ENCODE results near the gene MAGEH1.
"Not testable (repeated sequence)": the region's sequence is repeated elsewhere in the genome, so short reads cannot be mapped to it uniquely, and the experiment has no call there.

The MAGEH1 gene, protein sequence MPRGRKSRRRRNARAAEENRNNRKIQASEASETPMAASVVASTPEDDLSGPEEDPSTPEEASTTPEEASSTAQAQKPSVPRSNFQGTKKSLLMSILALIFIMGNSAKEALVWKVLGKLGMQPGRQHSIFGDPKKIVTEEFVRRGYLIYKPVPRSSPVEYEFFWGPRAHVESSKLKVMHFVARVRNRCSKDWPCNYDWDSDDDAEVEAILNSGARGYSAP

DNA sequence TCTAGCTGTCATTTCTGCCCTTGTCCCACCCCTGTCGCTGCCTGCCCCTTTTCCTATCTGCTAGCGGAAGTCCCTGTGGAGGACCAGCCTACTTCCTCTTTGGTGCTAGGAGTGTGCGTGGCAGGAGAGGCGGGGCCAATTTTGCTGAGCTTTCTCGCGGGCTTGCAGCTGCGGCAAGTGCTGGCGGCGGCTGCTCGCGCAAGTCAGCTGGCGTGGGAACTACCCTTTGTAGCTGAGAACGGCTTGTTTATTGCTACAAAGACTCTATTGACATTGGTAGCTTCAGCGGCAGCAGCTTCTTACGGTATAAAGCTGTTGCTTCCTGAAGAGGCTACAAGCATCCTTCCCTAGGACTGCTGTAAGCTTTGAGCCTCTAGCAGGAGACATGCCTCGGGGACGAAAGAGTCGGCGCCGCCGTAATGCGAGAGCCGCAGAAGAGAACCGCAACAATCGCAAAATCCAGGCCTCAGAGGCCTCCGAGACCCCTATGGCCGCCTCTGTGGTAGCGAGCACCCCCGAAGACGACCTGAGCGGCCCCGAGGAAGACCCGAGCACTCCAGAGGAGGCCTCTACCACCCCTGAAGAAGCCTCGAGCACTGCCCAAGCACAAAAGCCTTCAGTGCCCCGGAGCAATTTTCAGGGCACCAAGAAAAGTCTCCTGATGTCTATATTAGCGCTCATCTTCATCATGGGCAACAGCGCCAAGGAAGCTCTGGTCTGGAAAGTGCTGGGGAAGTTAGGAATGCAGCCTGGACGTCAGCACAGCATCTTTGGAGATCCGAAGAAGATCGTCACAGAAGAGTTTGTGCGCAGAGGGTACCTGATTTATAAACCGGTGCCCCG, at the start of gene MAGEH1:
TSS of gene MAGEH1 (plus strand) at position 138 of the 843 bp plus-strand sequence. CDS start at position 386, 248 bp downstream.
- Mint-ChIP-seq H3K9me3 (peaks cover 4% of the 10 kb centered on the region), H3K27ac (peak within 1 kb of the TSS; percentile 86), H3K36me3 (ENCODE audit: low read depth) (no peaks in the 10 kb centered on the region)

DNA sequence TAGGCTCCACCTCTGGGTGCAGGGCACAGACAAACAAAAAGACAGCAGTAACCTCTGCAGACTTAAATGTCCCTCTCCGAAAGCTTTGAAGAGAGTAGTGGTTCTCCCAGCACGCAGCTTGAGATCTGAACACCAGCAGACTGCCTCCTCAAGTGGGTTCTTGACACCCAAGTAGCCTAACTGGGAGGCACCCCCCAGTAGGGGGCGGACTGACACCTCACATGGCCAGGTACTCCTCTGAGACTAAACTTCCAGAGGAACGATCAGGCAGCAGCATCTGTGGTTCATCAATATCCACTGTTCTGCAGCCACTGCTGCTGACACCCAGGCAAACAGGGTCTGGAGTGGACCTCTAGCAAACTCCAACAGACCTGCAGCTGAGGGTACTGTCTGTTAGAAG, 24.8 kb upstream of the MAGEH1 start:
- H3K4me1 Mint-ChIP-seq (ENCODE audit: low read depth); H3K27ac Mint-ChIP-seq; H3K27me3 Mint-ChIP-seq (ENCODE audit: low read depth); H3K4me3 Mint-ChIP-seq; H3K9me3 Mint-ChIP-seq; H3K36me3 Mint-ChIP-seq (ENCODE audit: low read depth): not testable (repeated sequence)
- peak; percentile 3 for DNase-seq (ENCODE audit: low spot score)

More for the DNA sequence above, at the start of gene MAGEH1:
- peaks cover 3% of the 10 kb centered on the region for H3K27me3 Mint-ChIP-seq (ENCODE audit: low read depth)
- DNase-seq (ENCODE audit: low spot score): peak; percentile 73
- peaks cover 15% of the 10 kb centered on the region for H3K4me1 Mint-ChIP-seq (ENCODE audit: low read depth)
- peak within 1 kb of the TSS; percentile 93 for H3K4me3 Mint-ChIP-seq

DNA sequence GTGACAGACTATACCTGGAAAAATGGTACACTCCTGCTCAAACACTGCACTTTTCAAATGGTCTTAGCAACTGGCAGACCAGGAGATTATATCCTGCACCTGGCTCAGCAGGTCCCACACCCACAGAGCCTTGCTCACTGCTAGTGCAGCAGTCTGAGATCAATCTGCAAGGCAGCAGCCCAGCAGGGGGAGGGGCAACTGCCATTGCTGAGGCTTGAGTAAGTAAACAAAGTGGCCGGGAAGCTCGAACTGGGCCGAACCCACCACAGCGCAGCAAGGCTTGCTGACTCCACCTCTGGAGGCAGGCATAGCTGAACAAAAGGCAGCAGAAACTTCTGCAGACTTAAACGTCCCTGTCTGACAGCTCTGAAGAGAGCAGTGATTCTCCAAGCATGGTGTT, 8.5 kb upstream of the MAGEH1 start:
- H3K36me3 Mint-ChIP-seq (ENCODE audit: low read depth); H3K4me1 Mint-ChIP-seq (ENCODE audit: low read depth); H3K4me3 Mint-ChIP-seq; H3K9me3 Mint-ChIP-seq; DNase-seq (ENCODE audit: low spot score); H3K27ac Mint-ChIP-seq: not testable (repeated sequence)
- peaks cover 11% of the 10 kb centered on the region for H3K27me3 Mint-ChIP-seq (ENCODE audit: low read depth)

DNA sequence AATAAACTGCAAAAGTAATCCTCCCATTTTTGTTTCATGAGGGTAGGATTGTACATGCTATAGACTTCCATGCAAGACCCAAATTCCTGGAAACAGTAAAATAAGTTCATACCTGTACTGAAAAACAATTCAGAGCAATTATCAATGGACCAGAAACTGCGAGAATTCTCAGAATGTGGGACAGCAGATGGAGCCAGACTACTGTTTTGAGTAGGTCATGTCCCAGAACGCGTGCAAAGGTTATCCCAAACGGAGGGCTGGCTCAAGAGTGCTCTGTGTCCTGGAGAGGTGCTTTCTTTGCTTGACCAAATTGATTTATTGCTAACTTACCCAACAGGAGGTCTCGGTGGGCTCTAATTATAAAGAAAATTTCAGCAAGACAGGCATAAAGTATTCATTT, 1.7 kb upstream of the MAGEH1 start:
- no peak overlapping the region for H3K4me3 Mint-ChIP-seq
- peaks cover 15% of the 10 kb centered on the region for H3K4me1 Mint-ChIP-seq (ENCODE audit: low read depth)
- H3K27ac Mint-ChIP-seq: no peak overlapping the region
- H3K27me3 Mint-ChIP-seq (ENCODE audit: low read depth): peaks cover 9% of the 10 kb centered on the region
- H3K36me3 Mint-ChIP-seq (ENCODE audit: low read depth): no peaks in the 10 kb centered on the region
- no peak for DNase-seq (ENCODE audit: low spot score)
- peaks cover 4% of the 10 kb centered on the region for H3K9me3 Mint-ChIP-seq

- Mint-ChIP-seq H3K4me3 (peak overlapping the region; percentile 93), H3K27ac (no peak overlapping the region), H3K4me1 (ENCODE audit: low read depth) (peaks cover 15% of the 10 kb centered on the region), H3K27me3 (ENCODE audit: low read depth) (peaks cover 5% of the 10 kb centered on the region), H3K9me3 (peaks cover 4% of the 10 kb centered on the region), H3K36me3 (ENCODE audit: low read depth) (no peaks in the 10 kb centered on the region)
- no peak for DNase-seq (ENCODE audit: low spot score)
Observed at GRCh38 chrX:55451141-55451540, 786 bp upstream of the MAGEH1 start.

- Mint-ChIP-seq H3K4me3 (peak overlapping the region; percentile 93), H3K36me3 (ENCODE audit: low read depth) (no peaks in the 10 kb centered on the region), H3K9me3 (peaks cover 4% of the 10 kb centered on the region), H3K27ac (peak overlapping the region; percentile 86), H3K27me3 (ENCODE audit: low read depth) (peaks cover 3% of the 10 kb centered on the region), H3K4me1 (ENCODE audit: low read depth) (peaks cover 15% of the 10 kb centered on the region)
- no peak for DNase-seq (ENCODE audit: low spot score)
Observed at GRCh38 chrX:55451626-55451989, 319 bp upstream of the MAGEH1 start.

- DNase-seq (ENCODE audit: low spot score): no peak
- H3K4me1 Mint-ChIP-seq (ENCODE audit: low read depth): peaks cover 15% of the 10 kb centered on the region
- H3K27ac Mint-ChIP-seq: peak overlapping the region; percentile 86
- peak overlapping the region; percentile 93 for H3K4me3 Mint-ChIP-seq
- no peaks in the 10 kb centered on the region for H3K36me3 Mint-ChIP-seq (ENCODE audit: low read depth)
- peaks cover 4% of the 10 kb centered on the region for H3K9me3 Mint-ChIP-seq
- H3K27me3 Mint-ChIP-seq (ENCODE audit: low read depth): peaks cover 3% of the 10 kb centered on the region
Observed at GRCh38 chrX:55452833-55453124, 852 bp downstream of the MAGEH1 start.

DNA sequence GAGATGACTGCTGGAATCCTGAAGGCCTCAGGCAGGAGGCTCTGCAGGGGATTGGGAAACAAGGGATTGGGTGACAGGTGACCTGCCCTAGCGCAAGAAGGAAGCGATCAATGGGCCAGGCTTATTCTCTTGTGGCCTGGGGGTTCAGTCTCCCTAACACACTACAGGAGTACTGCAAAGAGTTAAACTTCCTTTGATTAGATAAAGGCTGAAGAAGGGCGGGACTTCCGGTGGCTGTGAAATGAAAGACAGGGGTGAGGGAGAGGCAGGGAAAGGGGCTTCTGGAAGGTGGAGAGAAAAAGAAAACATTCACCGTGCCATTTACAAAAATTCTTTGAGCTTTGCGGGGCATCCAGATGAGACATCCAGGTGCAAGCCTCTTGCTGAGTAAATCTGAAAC, 3.8 kb downstream of the MAGEH1 start:
- H3K27me3 Mint-ChIP-seq (ENCODE audit: low read depth); DNase-seq (ENCODE audit: low spot score); H3K27ac Mint-ChIP-seq; H3K4me1 Mint-ChIP-seq (ENCODE audit: low read depth); H3K4me3 Mint-ChIP-seq; H3K9me3 Mint-ChIP-seq; H3K36me3 Mint-ChIP-seq (ENCODE audit: low read depth): not testable (repeated sequence)

DNA sequence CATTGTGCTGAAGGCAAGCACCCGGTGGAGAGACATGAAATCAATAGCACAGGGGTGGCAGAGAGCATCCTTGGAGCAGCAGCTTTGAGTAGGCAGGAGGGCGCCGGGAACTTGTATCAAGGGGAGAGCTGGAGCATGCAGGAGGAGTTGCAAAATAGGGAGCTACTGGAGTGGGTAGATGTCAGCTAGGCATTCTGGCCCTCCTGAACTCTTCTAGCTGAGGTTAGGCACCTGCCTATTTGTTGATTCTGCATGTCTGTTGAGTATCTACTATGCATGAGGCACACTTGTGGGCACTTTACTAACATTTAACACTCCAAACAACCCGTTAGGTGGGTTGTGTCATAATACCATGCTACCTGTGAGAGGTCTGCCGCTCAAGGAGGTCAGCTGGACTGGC, 7.5 kb downstream of the MAGEH1 start:
- H3K4me1 Mint-ChIP-seq (ENCODE audit: low read depth); H3K4me3 Mint-ChIP-seq; H3K36me3 Mint-ChIP-seq (ENCODE audit: low read depth); DNase-seq (ENCODE audit: low spot score); H3K9me3 Mint-ChIP-seq; H3K27me3 Mint-ChIP-seq (ENCODE audit: low read depth); H3K27ac Mint-ChIP-seq: not testable (repeated sequence)

- H3K9me3 Mint-ChIP-seq; H3K4me3 Mint-ChIP-seq; H3K36me3 Mint-ChIP-seq (ENCODE audit: low read depth); H3K4me1 Mint-ChIP-seq (ENCODE audit: low read depth); DNase-seq (ENCODE audit: low spot score); H3K27ac Mint-ChIP-seq; H3K27me3 Mint-ChIP-seq (ENCODE audit: low read depth): not testable (repeated sequence)
Observed at GRCh38 chrX:55459926-55460325, 8.0 kb downstream of the MAGEH1 start.

GRCh38 chrX:55464050-55464449, 12.1 kb downstream of the MAGEH1 start:
- H3K36me3 Mint-ChIP-seq (ENCODE audit: low read depth); H3K9me3 Mint-ChIP-seq; H3K27me3 Mint-ChIP-seq (ENCODE audit: low read depth); DNase-seq (ENCODE audit: low spot score); H3K4me3 Mint-ChIP-seq; H3K4me1 Mint-ChIP-seq (ENCODE audit: low read depth); H3K27ac Mint-ChIP-seq: not testable (repeated sequence)

GRCh38 chrX:55465108-55465507, 13.2 kb downstream of the MAGEH1 start:
- H3K4me3 Mint-ChIP-seq; H3K27ac Mint-ChIP-seq; H3K4me1 Mint-ChIP-seq (ENCODE audit: low read depth); H3K36me3 Mint-ChIP-seq (ENCODE audit: low read depth); DNase-seq (ENCODE audit: low spot score); H3K9me3 Mint-ChIP-seq; H3K27me3 Mint-ChIP-seq (ENCODE audit: low read depth): not testable (repeated sequence)

GRCh38 chrX:55465791-55466190, 13.9 kb downstream of the MAGEH1 start:
- H3K27ac Mint-ChIP-seq; DNase-seq (ENCODE audit: low spot score); H3K27me3 Mint-ChIP-seq (ENCODE audit: low read depth); H3K9me3 Mint-ChIP-seq; H3K4me1 Mint-ChIP-seq (ENCODE audit: low read depth); H3K36me3 Mint-ChIP-seq (ENCODE audit: low read depth); H3K4me3 Mint-ChIP-seq: not testable (repeated sequence)

- not testable (repeated sequence) for H3K36me3 Mint-ChIP-seq (ENCODE audit: low read depth); H3K9me3 Mint-ChIP-seq; H3K27ac Mint-ChIP-seq; DNase-seq (ENCODE audit: low spot score); H3K27me3 Mint-ChIP-seq (ENCODE audit: low read depth); H3K4me1 Mint-ChIP-seq (ENCODE audit: low read depth); H3K4me3 Mint-ChIP-seq
Observed at GRCh38 chrX:55479956-55480355, 28.0 kb downstream of the MAGEH1 start.

All from T-helper 2 cell treated with Interferon-gamma antibody and Interleukin-4, amounts not matched to agents 5 μg/mL and 100 μg/mL, for 36 hours (primary cell).